Liver (tissue), 9 donors: ENCODE measurements around the gene TXN. TPM values are rescaled to one million over a fixed set of nuclear protein-coding genes. Genes with fewer than 3 reads are reported as not detected.

Experiments used
- DNase-seq: peaks from one replicate; pipeline ENCODE4 v3.0.0-alpha.2; 2017; ENCODE audit warnings: low spot score
- H3K27ac ChIP-seq, 2 donors: one replicate each; pipeline ENCODE4 v1.7.0; 2013; ENCODE audit warnings: inconsistent platforms in 2 of 2, low read length in 2 of 2, control low read depth in 1 of 2, low read depth in 1 of 2, mild to moderate bottlenecking in 1 of 2
- H3K27me3 ChIP-seq, 4 donors: one replicate each; pipeline versions ENCODE4 v1.6.1 to v1.7.0; 2013; ENCODE audit warnings: low read length in 3 of 4, inconsistent platforms in 1 of 4, mild to moderate bottlenecking in 1 of 4, moderate library complexity in 1 of 4; ENCODE audit not compliant: control insufficient read depth in 4 of 4, insufficient read depth in 4 of 4
- H3K36me3 ChIP-seq, 4 donors: one replicate each; pipeline versions ENCODE4 v1.6.1 to v1.7.0; 2013; ENCODE audit warnings: low read length in 3 of 4, mild to moderate bottlenecking in 3 of 4, low read depth in 1 of 4, moderate library complexity in 1 of 4; ENCODE audit not compliant: control insufficient read depth in 4 of 4, insufficient read depth in 3 of 4
- H3K4me1 ChIP-seq, 4 donors: one replicate each; pipeline versions ENCODE4 v1.6.1 to v1.7.0; 2013; ENCODE audit warnings: low read length in 3 of 4, mild to moderate bottlenecking in 3 of 4, moderate library complexity in 1 of 4; ENCODE audit not compliant: control insufficient read depth in 4 of 4, insufficient read depth in 4 of 4
- H3K4me3 ChIP-seq, 3 donors: one replicate each; pipeline versions ENCODE4 v1.6.1 to v1.7.0; 2013; ENCODE audit warnings: low read length in 3 of 3, control low read depth in 1 of 3, low read depth in 1 of 3, mild to moderate bottlenecking in 1 of 3
- H3K9ac ChIP-seq, 2 donors: one replicate each; pipeline ENCODE4 v1.7.0; 2013; ENCODE audit warnings: low read length in 2 of 2, mild to moderate bottlenecking in 2 of 2, moderate library complexity in 2 of 2, control low read depth in 1 of 2, low read depth in 1 of 2
- H3K9me3 ChIP-seq, 4 donors: one replicate each; pipeline versions ENCODE4 v1.6.1 to v1.7.0; 2013; ENCODE audit warnings: low read length in 3 of 4; ENCODE audit not compliant: control insufficient read depth in 4 of 4
- ATF3 ChIP-seq: IDR thresholded peaks from 2 replicates; pipeline ENCODE4 v1.6.1; 2016; ENCODE audit warnings: antibody characterized with exemption
- CTCF ChIP-seq: fragments of 150-350 bp; IDR thresholded peaks from 2 replicates; pipeline ENCODE4 v1.5.1; 2017; ENCODE audit warnings: improper control_type of control experiment, low read depth, low read length; ENCODE audit not compliant: missing input control
- EGR1 ChIP-seq, 2 donors: IDR thresholded peaks; 2 replicates each; pipeline ENCODE4 v1.6.1; 2016 to 2018; ENCODE audit warnings: antibody characterized with exemption in 2 of 2, low read depth in 2 of 2
- FOXA1 ChIP-seq: IDR thresholded peaks from 2 replicates; pipeline ENCODE4 v1.6.1; 2016; ENCODE audit warnings: antibody characterized with exemption
- FOXA2 ChIP-seq: IDR thresholded peaks from 2 replicates; pipeline ENCODE4 v1.6.1; 2016; ENCODE audit warnings: antibody characterized with exemption
- GABPA ChIP-seq, 2 donors: IDR thresholded peaks in 1 of 2; conservative IDR thresholded peaks in 1 of 2; 2 replicates each; pipeline ENCODE4 v1.6.1; 2016; ENCODE audit warnings: antibody characterized with exemption in 2 of 2, mild to moderate bottlenecking in 1 of 2, moderate library complexity in 1 of 2
- HNF4A ChIP-seq, 2 donors: conservative IDR thresholded peaks; 2 replicates each; pipeline ENCODE4 v1.6.1; 2016; ENCODE audit warnings: antibody characterized with exemption in 2 of 2, mild to moderate bottlenecking in 2 of 2
- HNF4G ChIP-seq: IDR thresholded peaks from 2 replicates; pipeline ENCODE4 v1.6.1; 2016; ENCODE audit warnings: antibody characterized with exemption
- JUND ChIP-seq, 2 donors: IDR thresholded peaks; 2 replicates each; pipeline ENCODE4 v1.6.1; 2016; ENCODE audit warnings: antibody characterized with exemption in 2 of 2
- MAX ChIP-seq: IDR thresholded peaks from 2 replicates; pipeline ENCODE4 v1.6.1; 2016; ENCODE audit warnings: antibody characterized with exemption
- NR2F2 ChIP-seq: IDR thresholded peaks from 2 replicates; pipeline ENCODE4 v1.6.1; 2016; ENCODE audit warnings: antibody characterized with exemption
- RAD21 ChIP-seq, 2 donors: IDR thresholded peaks; 2 replicates each; pipeline ENCODE4 v1.6.1; 2016; ENCODE audit warnings: antibody characterized with exemption in 2 of 2, mild to moderate bottlenecking in 2 of 2
- REST ChIP-seq: IDR thresholded peaks from 2 replicates; pipeline ENCODE4 v1.6.1; 2016; ENCODE audit warnings: antibody characterized with exemption, mild to moderate bottlenecking
- RXRA ChIP-seq, 2 donors: IDR thresholded peaks; 2 replicates each; pipeline ENCODE4 v1.6.1; 2017 to 2018; ENCODE audit warnings: antibody characterized with exemption in 2 of 2, mild to moderate bottlenecking in 1 of 2
- SP1 ChIP-seq: IDR thresholded peaks from 2 replicates; pipeline ENCODE4 v1.6.1; 2018; ENCODE audit warnings: antibody characterized with exemption, mild to moderate bottlenecking
- TAF1 ChIP-seq: conservative IDR thresholded peaks from 2 replicates; pipeline ENCODE4 v1.6.1; 2016; ENCODE audit warnings: antibody characterized with exemption, mild to moderate bottlenecking
- YY1 ChIP-seq: IDR thresholded peaks from 2 replicates; pipeline ENCODE4 v1.6.1; 2016; ENCODE audit warnings: antibody characterized with exemption, mild to moderate bottlenecking
- ZBTB33 ChIP-seq: IDR thresholded peaks from 2 replicates; pipeline ENCODE4 v1.6.1; 2016; ENCODE audit warnings: antibody characterized with exemption
- WGBS: extraction: QIAGEN DNeasy Blood & Tissue Kit; methylation state at CpG from one replicate; pipeline ENCODE4 v1.1.7; 2013; 5-methylcytosine and 5-hydroxymethylcytosine counted together
- polyA plus RNA-seq, 2 donors: library from polyadenylated mRNA; stranded (reverse) in 1 of 2; unstranded in 1 of 2; fragments of 200-250 nt in 1 of 2; fragments of >200 nt in 1 of 2; fragmentation: Nextera tagmentation in 1 of 2; extraction: Ambion mirVana in 1 of 2; gene quantifications; one replicate each; pipeline versions ENCODE4 v1.2.1 to v1.2.3, GENCODE V29; 2013 to 2015
- total RNA-seq, 2 donors: library from RNA; depleted of rRNA; stranded (reverse); fragments of >200 nt; gene quantifications; one replicate each; pipeline ENCODE4 v1.2.3, GENCODE V29; 2014
- donor health status: healthy.
- donor health status: healthy.
- donor health status: healthy.
- donor health status: healthy.
- donor health status: healthy.

The TXN gene
- total and polyA plus RNA-seq, 4 donors, result 65.4 to 400 (median 147) TPM

- no peaks in the 10 kb centered on the region for H3K36me3 ChIP-seq
- WGBS, result 41% methylated on average over 9 of the region's 9 CpGs
- H3K4me1 ChIP-seq, result peaks cover 0 to 17% (median 2%) of the 10 kb centered on the region in 4 donors
- no peaks in the 10 kb centered on the region for H3K27me3 ChIP-seq
- TF ChIP-seq RXRA (IDR thresholded peaks at IDR 0.05), result peak in 1 of 2 donors; percentile 19
- TF ChIP-seq FOXA1, result no peak
- no peak for TF ChIP-seq MAX
- no peak for TF ChIP-seq CTCF
- TF ChIP-seq HNF4A (conservative IDR thresholded peaks at IDR 0.05), result peak; percentile 1 to 15
- no peak for TF ChIP-seq ZBTB33
- no peak for TF ChIP-seq EGR1 (IDR thresholded peaks at IDR 0.05; ENCODE audit: low read depth in 2 of 2)
- no peak for TF ChIP-seq HNF4G
- no peaks in the 10 kb centered on the region for H3K9me3 ChIP-seq
- no peak within 1 kb of the TSS for H3K4me3 ChIP-seq
- no peak within 1 kb of the TSS for H3K9ac ChIP-seq
- H3K27ac ChIP-seq, result no peak within 1 kb of the TSS
- DNase-seq, result no peak
These were observed 48.3 kb downstream of the TXN start, which contains the start of gene C9orf152 for GRCh38 chr9:110208031-110208430. C9orf152 (minus strand) TSS chr9:110208159; CDS start chr9:110207579, 580 bp downstream.

GRCh38 chr9:110207071-110207641 lies 49.2 kb downstream of the TXN start:
- Histone ChIP-seq H3K9me3 (no peaks in the 10 kb centered on the region), H3K4me1 (peaks cover 0 to 13% (median 1%) of the 10 kb centered on the region in 4 donors), H3K9ac (no peak overlapping the region), H3K4me3 (no peak overlapping the region), H3K27me3 (no peaks in the 10 kb centered on the region), H3K27ac (no peak overlapping the region), H3K36me3 (no peaks in the 10 kb centered on the region)
- 60% methylated on average over 6 of the region's 6 CpGs for WGBS
- TF ChIP-seq ZBTB33 (no peak), FOXA1 (no peak), RXRA (IDR thresholded peaks at IDR 0.05) (no peak), TAF1 (no peak), HNF4A (conservative IDR thresholded peaks at IDR 0.05) (no peak), CTCF (no peak), FOXA2 (no peak), MAX (no peak), JUND (IDR thresholded peaks at IDR 0.05) (no peak), RAD21 (IDR thresholded peaks at IDR 0.05) (no peak), HNF4G (no peak), ATF3 (no peak), GABPA (IDR thresholded peaks at IDR 0.05 in 1 of 2, conservative IDR thresholded peaks at IDR 0.05 in 1 of 2) (no peak), EGR1 (IDR thresholded peaks at IDR 0.05; ENCODE audit: low read depth in 2 of 2) (no peak), YY1 (no peak), NR2F2 (no peak), SP1 (no peak), REST (no peak)
- DNase-seq, result no peak
